ENCODE measurements around the gene EXOSC6.
"Not testable (repeated sequence)": the region's sequence is repeated elsewhere in the genome, so short reads cannot be mapped to it uniquely, and the experiment has no call there.

EXOSC6 gene

GRCh38 chr16:70198230-70198629, 53.5 kb downstream of the EXOSC6 start:
- not testable (repeated sequence) for DNase-seq

- not testable (repeated sequence) for DNase-seq
These were observed 54.1 kb downstream of the EXOSC6 start for GRCh38 chr16:70197611-70198010.

Measured in right forelimb (tissue), 1 donor.